Measurements from ENCODE around the gene PDE4A. TPM values are rescaled to one million over a fixed set of nuclear protein-coding genes. Genes with fewer than 3 reads are reported as not detected.

Gene PDE4A
- total RNA-seq, 1 donor = 7.0 TPM

DNA sequence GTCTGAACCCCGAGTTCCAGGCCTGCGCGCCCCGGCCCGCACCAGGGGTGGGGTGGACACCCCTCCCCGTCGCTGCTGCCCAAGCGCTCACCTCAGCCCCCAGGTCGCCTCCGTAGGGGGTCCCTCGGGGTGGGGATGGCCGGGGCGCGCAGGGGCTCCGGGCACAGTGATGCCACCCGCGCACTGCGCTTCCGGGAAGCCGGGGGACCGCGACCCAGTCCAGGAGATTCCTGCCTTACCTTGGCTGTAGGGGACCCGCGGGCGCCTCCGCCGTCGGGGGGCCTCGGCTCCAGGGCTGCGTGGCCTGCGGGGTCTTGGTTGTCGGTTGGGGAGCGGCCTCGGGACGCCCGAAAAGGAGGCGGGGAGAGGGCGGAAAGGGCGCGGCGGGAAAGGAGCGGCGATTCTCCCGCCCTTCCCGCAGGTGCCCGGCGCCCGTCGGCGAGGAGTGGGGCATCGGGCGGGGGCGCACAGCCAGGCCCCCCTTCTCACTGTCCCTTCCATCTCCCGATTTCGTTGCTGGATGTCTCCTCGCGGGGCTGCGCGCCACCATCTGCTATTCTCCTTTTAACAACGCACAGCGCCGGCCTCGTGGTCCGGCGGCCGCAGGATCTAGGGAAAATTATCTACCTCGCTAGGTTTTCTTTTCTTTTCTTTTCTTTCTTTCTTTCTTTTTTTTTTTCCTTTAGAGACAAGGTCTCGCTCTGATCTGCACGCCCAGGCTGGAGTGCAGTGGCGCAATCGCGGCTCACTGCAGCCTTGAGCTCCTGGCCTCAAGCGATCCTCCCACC is 82.9 kb downstream of the PDE4A start, which contains the start of gene KEAP1:
TSS of gene KEAP1 (minus strand) at position 355 of the 788 bp plus-strand sequence. CDS start 3,323 bp downstream, outside the sequence.
- TF ChIP-seq, protein P1, sequence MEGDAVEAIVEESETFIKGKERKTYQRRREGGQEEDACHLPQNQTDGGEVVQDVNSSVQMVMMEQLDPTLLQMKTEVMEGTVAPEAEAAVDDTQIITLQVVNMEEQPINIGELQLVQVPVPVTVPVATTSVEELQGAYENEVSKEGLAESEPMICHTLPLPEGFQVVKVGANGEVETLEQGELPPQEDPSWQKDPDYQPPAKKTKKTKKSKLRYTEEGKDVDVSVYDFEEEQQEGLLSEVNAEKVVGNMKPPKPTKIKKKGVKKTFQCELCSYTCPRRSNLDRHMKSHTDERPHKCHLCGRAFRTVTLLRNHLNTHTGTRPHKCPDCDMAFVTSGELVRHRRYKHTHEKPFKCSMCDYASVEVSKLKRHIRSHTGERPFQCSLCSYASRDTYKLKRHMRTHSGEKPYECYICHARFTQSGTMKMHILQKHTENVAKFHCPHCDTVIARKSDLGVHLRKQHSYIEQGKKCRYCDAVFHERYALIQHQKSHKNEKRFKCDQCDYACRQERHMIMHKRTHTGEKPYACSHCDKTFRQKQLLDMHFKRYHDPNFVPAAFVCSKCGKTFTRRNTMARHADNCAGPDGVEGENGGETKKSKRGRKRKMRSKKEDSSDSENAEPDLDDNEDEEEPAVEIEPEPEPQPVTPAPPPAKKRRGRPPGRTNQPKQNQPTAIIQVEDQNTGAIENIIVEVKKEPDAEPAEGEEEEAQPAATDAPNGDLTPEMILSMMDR (IDR thresholded peaks at IDR 0.05; ENCODE audit: insufficient read depth, low read length) = no peak
- DNase-seq (ENCODE audit: low read depth) = peak; percentile 18
- H3K4me3 ChIP-seq (ENCODE audit: low read depth, low read length) = peak within 1 kb of the TSS; percentile 92

- TF ChIP-seq, protein P1 (IDR thresholded peaks at IDR 0.05; ENCODE audit: insufficient read depth, low read length) = peak; percentile 89
- no peak overlapping the region for H3K4me3 ChIP-seq (ENCODE audit: low read depth, low read length)
- peak; percentile 75 for DNase-seq (ENCODE audit: low read depth)
Measured at GRCh38 chr19:10505583-10506229, 85.4 kb downstream of the PDE4A start.

DNA sequence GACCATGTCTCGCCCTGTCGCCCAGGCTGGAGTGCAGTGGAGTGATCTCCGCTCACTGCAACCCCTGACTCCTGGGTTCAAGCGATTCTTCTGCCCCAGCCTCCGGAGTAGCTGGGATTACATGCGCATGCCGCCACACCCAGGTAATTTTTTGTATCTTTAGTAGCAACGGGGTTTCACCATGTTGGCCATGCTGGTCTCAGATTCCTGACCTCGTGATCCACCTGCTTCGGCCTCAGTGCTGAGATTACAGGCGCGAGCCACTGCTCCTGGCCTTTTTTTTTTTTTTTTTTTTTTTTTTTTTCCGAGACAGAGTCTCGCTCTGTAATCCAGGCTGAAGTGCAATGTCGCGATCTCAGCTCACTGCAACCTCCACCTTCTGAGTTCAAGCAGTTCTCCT is 87.7 kb downstream of the PDE4A start:
- no peak overlapping the region for H3K4me3 ChIP-seq (ENCODE audit: low read depth, low read length)
- no peak for DNase-seq (ENCODE audit: low read depth)
- TF ChIP-seq, protein P1 (IDR thresholded peaks at IDR 0.05; ENCODE audit: insufficient read depth, low read length) = no peak

- no peak overlapping the region for H3K4me3 ChIP-seq (ENCODE audit: low read depth, low read length)
- no peak for DNase-seq (ENCODE audit: low read depth)
- TF ChIP-seq, protein P1 (IDR thresholded peaks at IDR 0.05; ENCODE audit: insufficient read depth, low read length) = no peak
Measured at GRCh38 chr19:10508707-10509106, 88.4 kb downstream of the PDE4A start.

DNA sequence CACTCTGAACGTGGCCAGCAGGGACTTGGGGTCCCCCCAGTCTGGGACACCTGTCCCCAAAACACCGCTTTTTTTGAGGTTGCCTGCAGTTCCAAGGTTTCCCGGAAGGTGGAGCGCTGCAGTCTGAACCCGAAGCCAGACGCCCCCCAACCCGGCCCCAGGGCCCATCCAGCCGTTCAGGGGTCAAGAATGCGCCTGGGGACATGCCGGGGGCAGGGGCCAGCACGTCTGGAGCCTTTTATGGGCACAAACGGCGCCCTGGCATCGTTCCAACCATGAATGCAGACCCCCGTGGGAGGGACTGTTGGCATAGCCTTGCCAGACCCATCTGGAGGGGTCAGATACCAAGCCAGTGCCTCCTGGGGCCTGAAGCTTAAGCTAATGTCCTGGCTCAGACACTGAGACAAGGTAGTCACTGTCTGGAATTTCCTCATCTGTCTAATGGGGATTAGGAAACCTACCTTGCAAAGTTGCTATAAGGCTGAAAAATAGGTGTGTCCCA is 90.0 kb downstream of the PDE4A start:
- TF ChIP-seq, protein P1 (IDR thresholded peaks at IDR 0.05; ENCODE audit: insufficient read depth, low read length) = peak; percentile 77
- H3K4me3 ChIP-seq (ENCODE audit: low read depth, low read length) = no peak overlapping the region
- no peak for DNase-seq (ENCODE audit: low read depth)

- TF ChIP-seq, protein P1 (IDR thresholded peaks at IDR 0.05; ENCODE audit: insufficient read depth, low read length) = no peak
- H3K4me3 ChIP-seq (ENCODE audit: low read depth, low read length) = no peak overlapping the region
- DNase-seq (ENCODE audit: low read depth) = no peak
Measured at GRCh38 chr19:10513223-10513622, 92.9 kb downstream of the PDE4A start.

Data from fibroblast of the aortic adventitia (primary cell).